ENCODE data around the gene PITPNC1.
"Not testable (repeated sequence)": the region's sequence is repeated elsewhere in the genome, so short reads cannot be mapped to it uniquely, and the experiment has no call there.

The PITPNC1 gene

DNA sequence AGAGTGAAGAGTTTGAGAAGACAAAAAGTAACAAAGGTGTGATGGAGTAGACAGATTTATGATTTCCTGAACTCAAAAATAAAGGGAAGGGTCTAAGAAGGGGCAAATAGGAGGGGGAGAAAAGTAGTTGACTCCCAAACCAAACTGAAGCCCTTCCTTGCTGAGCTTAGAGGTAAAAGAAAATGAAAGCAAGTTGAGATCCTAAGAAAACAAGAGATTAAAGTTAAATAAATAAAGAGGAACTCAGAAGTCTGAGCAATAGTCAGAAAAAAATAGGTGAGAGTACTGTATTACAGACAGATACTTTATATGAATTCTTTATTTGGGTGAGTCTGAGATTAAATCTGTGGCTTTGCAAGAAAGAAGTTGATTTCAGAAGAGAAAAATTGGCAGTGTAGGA lies 7.4 kb upstream of the PITPNC1 start:
- DNase-seq (ENCODE audit: low read depth, low spot score) = no peak

DNA sequence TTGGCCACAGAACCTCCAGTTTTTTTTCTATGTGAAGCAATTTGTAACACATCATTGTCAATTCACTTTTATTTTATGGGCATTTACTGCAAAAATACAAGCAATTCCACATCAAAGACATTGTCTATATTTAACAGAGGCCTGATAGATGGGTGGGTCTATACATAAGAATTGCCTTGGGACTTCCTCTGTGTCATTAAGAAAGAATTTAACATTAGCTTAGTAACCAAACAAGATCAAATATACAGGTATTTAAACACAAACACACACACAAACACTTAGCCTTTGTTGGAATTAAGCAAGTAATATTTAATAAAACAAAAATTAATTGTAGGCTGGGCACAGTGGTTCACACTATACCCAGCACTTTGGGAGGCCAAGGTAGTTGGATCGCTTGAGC lies 4.3 kb upstream of the PITPNC1 start:
- no peak for DNase-seq (ENCODE audit: low read depth, low spot score)

DNA sequence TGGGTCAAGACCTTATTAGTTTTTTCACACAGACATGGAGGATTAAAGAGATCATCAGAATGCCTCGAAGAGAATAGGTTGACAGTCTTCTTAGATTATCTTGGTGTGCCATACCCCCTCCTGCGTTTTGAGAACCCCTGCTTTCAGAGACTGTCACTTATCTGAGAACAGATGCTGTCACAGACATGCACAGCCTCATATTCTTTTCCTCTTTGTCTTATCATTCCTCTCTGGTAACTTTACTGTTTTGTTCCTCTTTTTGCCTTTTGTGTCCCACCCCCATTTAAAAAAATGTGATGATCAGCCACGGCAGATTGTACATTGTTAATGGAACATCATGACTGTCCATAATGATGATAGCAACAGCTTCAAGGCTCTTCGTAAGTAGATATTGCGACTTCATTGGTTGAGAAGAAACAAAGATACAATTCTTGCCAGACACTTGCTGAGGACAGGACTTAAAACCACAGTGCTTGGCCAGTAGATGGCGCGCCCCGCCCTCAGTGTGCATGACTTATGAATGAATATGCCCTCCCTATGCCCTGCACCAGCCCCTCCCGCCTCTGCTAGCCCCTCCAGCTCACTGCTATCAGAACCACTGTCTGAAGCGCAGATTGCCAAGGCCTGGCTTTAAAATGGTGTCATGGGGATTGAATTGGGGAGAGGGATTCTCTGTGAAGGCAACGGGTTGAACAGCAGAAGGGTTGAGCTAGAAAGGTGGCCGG lies 2.6 kb upstream of the PITPNC1 start:
- peak; percentile 82 for DNase-seq (ENCODE audit: low read depth, low spot score)

DNA sequence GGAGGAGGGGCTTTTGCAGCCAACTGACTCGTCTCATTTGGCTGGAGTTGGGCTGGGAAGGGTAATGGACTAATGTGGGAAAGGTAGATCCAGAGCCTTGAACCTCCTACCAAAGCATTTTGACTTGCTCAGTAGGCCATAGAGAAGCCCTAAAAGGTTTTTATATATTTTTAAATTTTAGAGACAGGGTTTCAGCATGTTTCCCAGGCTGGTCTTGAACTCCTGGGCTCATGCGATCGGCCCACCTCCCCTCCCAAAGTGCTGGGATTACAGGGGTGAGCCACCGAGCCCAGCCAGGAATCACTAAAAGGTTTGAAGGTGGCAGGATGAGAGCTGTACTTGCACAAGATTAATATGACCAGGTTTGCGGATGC lies 2.0 kb upstream of the PITPNC1 start:
- no peak for DNase-seq (ENCODE audit: low read depth, low spot score)

DNA sequence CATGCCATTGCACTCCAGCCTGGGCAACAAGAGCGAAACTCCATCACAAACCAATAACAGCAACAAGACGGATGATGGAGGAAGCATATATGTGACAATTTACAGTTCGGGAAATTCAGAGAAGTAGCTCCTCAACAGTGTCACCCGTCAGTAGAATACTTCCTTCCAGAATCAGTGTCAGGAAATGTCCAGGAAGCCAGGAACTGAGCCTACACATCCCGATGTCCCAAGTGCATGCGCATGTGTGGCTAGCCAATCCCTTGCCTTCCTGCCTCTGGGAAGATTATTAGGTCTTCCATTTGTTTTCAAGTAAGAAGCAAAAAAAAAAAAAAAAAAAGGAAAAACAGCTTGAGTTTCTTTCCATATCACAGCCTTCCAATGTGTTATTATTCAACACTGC lies 1.4 kb upstream of the PITPNC1 start:
- no peak for DNase-seq (ENCODE audit: low read depth, low spot score)

DNA sequence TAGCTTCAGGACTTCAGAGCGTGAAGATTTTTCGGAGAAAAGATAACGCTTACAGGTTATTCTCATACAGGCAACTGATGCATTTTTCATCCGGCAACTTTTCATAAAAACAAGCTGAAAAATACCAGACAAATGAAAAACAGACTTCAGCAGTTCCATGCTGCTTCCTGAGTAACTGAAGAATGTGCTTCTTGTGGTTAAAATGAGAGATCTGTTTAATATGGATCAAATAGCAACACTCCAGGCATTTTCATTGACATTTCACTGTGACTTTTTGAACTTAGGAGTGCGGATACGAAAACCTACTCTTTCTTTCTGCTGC lies 705 bp upstream of the PITPNC1 start:
- no peak for DNase-seq (ENCODE audit: low read depth, low spot score)

DNA sequence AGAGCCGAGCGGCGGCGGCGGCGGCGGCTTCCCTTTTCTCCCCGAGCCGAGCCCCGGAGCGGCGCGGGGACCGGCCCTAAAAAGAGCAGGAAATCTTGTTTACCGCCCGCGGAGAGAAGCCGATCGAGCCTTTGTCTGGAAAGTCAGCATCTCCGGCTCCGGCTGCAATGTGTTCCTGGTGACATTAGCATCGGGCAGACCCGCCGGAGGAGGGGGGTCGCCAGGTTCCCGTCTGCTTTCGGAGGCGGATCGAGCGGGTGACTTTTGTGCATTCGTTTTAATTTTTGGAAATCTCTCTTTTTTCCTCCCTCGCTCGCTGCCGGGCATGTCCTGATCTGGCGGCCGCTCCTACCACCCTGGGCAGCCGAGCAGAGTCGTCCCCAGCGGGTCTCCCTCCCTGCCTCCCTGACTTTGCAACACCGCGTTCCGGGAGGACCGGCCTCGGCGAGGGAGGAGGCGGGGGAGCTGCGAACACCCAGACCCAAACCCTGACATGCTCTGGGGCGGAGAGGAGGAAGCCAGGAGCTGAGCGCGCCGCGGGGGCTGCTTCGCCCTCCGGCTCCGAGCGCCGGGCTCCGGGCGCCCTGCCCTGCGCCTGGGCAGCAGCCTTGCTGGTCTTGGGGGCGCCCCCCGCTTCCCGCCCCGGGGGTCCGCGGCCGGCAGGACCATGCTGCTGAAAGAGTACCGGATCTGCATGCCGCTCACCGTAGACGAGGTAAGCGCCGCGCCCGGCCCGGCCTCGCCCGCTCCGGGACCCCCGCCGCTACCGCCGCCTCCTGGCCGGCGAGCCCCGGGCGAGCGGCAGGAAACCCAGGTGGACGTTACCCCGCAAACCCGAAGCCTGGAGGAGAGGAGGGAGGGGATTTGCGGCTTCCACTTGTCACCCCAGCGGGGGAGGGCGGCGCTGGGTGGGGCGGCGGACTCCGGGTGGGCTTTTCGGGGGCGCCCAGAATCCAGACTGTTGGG lies 690 bp downstream of the PITPNC1 start:
- peak; percentile 27 for DNase-seq (ENCODE audit: low read depth, low spot score)

DNA sequence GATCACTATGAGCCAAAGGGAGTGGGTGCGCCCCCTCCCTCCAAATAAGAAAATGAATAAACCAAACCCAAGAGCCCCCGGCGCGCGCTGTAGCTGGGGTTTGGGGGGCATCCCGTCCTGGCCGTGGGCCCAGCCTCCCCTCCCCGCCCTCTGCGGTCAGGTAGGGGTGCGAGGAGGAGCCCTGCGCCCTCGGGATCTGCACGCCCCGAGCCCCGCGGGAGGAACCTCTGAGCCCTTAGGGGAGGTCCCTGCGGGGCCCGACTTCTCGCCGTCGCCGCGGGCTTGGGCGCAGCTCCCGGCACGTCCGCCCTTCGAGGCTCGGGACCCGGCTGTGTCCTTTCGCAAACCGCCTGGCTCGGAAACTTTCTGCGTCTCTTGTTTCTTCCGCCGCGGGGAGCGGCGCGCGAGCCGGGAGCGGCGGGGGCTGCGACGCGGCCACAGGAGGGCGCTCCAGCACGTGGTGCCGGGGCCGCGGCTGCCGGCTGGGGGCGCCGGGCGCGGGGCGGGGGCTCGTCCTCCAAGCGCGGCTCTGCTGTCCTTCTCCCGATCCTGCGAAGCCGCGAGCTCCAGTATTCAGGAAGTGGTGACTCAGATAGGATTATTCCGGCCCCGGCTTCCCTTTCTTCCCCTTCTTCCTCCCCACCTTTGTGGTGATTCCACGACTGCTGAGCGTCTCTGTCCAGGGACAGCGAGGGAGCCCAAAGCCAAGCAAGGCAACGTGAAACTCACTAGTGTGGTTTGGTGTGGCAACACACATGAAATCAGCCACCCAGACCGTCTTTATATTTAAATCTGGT lies 1.6 kb downstream of the PITPNC1 start:
- DNase-seq (ENCODE audit: low read depth, low spot score) = peak; percentile 57

DNA sequence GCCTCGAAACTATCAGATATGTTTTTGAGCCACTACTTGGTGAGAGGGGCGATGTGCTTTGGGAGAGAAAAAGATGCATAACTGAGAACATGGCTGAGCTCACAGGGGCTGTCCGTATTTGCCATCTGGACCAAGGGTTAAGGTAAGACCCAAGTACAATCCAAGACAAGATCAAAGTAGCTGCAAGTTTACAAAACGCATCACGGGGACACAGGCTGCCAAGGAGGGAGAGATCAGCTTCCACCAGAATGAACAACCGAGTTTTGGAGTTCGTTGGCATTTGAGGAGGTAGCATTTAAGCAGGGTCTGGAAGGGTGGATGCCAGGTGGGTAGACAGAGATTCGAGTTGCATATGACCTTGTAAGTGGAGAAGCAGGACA lies 2.2 kb downstream of the PITPNC1 start:
- DNase-seq (ENCODE audit: low read depth, low spot score) = no peak

DNA sequence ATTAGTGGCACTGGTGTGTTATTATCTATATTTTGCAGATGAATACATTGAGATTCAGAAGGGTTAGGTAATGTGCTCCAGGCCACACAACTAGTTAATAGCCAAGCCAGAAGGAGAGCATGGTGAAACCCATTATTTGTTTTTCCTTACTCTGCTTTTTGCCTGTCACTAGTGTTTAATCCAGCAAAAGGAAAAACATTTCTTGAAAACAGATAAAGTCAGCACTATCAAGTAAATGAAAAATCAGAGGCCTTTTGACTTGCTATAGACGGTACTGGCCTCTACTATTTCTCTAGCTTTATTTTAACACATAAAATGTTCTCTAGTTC lies 4.8 kb downstream of the PITPNC1 start:
- DNase-seq (ENCODE audit: low read depth, low spot score) = no peak

DNA sequence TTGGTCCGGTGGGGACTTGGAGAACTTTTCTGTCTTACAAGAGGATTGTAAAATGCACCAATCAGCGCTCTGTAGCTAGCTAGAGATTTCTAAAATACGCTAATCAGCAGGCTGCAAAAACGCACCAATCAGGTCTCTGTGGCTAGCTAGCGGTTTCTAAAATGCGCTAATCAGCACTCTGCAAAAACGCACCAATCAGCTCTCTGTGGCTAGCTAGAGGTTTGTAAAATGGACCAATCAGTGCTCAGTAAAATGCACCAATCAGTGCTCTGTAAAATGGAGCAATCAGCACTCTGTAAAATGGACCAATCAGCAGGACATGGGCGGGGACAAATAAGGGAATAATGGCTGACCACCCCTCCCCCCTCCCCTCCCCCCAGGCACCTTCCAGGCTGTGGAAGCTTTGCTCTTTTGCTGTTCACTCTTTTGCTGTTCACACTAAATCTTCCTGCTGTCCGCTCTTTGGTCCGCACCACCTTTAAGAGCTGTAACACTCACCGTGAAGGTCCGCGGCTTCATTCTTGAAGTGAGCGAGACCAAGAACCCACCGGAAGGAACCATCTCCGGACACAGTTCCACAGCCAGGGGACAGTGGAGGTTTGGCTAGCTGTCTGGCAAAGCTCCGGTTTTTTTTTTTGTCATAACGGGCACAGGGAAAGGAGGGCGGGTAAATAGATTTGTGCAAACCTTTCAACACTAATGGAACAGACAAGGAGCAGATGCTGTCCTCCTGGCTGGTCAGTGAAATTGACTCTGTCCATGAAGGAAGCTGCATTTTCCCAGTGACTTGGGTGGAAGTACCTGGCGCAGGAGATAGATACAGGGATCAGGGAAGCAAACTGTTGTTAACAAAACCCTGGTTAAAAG lies 8.3 kb downstream of the PITPNC1 start:
- DNase-seq (ENCODE audit: low read depth, low spot score) = no peak

DNA sequence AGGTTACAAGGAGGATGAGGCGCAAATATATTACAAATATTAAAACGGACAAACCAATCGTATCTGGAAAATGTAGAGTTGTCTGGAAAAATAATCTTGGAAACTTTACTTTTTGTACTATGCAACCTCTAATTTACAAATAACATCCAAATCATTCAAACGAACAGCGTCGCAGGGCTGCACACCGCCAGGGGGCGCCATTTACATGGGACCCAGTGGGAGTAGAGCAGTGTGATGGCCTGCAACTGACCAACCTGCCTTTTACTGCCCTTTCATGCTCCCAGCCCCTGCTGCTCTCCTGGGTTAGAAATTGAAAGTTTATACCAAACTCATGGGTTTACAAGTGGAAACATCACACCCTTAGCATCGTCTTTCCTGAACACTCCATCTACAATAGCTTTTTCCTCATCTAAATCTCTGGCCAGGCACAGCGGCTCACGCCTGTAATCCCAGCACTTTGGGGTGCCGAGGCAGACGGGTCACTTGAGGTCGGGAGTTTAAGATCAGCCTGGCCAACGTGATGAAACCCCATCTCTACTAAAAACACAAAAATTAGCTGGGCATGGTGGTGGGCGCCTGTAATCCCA lies 10.0 kb downstream of the PITPNC1 start:
- DNase-seq (ENCODE audit: low read depth, low spot score) = peak; percentile 43

DNA sequence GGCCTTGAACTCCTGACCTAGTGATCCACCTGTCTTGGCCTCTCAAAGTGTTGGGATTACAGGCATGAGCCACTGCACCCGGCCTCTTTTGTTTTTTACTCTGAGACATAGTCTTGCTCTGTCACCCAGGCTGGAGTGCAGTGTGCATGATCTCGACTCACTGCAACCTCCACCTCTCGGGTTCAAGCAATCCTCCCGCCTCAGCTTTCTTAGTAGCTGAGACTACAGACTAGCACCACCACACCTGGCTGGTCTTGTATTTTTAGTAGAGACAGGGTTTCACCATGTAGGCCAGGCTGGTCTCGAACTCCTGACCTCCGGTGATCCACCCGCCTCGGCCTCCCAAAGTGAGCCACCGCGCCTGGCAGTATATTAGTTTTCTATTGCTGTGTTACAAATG lies 11.5 kb downstream of the PITPNC1 start:
- DNase-seq (ENCODE audit: low read depth, low spot score) = not testable (repeated sequence)

DNA sequence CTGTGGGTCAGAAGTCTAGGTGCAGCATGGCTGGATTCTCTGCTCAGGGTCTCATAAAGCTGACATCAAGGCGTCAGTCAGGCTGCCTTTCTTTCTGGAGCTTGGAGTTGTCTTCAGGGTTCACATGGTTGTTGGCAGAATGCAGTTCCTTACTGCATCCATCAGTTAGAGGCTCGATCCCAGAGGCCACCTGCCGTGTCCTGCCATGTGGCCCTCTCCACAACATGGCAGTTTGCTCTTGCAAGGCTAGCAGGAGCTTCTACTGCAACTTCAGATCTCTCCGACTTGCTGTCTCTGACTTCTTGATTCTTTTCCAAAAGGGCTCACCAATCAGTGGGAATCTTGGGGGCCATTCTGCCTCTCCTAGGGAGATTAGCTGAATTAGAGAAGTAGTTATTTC lies 11.9 kb downstream of the PITPNC1 start:
- no peak for DNase-seq (ENCODE audit: low read depth, low spot score)

DNA sequence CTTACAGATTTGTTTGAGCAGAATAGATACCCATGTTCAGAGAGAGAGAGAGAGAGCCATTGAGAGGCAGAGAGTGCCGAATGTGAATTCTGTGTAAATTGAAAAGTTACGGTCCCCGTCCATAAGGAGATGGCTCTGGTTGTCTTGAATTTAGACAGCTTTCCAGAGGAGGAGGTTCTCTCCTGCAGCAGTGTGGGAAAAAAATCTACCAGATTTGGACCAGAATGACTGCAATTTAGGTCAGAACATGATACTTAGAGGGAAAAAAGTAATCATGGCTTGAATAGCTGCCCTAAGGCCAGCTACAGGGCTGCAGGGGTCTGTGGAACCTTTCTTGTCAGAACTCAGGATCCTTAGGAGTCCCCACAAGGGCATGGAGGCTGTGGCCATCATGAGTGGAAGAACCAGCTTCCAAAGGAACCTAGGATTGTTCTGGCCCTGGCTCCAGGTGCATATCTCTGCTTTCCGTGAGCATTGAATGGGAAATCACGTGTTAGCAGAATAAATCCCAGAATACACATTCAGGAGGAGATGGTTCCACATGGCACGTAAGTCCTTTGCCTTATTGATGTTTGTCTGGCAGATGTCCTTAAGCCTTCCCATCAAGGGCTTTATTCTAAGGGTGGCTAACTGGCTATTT lies 13.0 kb downstream of the PITPNC1 start:
- DNase-seq (ENCODE audit: low read depth, low spot score) = no peak

DNA sequence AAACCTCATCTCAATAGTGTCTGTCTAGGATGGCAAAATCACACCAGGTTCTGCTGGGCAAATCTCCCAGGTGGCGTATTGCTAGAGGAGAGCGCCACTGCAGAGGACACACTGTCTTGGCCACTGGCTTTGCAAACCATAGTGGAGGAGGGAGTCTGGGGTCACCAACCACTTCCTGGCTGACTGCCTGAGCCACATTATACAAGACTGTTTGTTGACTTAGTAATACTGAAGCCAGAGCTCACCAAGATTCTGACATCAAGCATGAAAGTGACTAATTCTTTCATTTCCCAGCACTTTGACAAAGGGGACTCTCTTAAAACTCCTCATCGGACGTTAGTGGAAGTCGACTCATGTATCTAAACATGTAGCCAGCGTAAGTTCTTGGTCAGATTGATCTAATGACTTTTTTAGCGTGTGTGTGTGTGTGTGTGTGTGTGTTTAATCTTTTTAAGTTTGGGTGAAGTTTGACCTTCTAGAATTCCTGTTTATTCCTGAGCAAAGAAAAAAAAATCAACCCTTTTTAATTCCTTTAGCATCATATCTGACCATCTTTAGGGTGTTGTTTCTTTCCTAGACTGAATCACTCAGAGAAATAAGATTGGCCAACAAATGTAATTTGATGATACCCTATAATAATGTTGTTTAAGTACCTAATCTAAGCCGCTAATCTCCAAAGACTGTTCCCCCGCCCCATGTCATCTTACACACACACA lies 13.7 kb downstream of the PITPNC1 start:
- DNase-seq (ENCODE audit: low read depth, low spot score) = peak; percentile 22

DNA sequence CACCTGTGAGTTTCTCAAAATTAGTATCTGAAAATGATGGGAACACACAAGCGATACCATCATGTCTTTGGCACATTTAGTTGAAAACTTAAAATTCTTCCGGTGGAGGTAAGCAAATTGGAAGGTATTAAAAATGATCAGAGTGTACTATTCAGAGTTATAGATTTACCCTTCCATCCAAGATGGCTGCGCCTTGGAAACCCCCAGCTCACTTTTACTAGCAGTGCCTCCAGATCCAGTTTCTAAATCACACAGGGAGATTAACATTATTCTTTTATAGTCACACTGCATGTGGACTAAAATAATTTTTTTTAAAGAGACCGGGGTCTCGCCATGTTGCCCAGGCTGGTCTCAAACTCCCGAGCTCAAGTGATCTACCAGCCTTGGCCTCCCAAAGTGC lies 15.0 kb downstream of the PITPNC1 start:
- no peak for DNase-seq (ENCODE audit: low read depth, low spot score)

DNA sequence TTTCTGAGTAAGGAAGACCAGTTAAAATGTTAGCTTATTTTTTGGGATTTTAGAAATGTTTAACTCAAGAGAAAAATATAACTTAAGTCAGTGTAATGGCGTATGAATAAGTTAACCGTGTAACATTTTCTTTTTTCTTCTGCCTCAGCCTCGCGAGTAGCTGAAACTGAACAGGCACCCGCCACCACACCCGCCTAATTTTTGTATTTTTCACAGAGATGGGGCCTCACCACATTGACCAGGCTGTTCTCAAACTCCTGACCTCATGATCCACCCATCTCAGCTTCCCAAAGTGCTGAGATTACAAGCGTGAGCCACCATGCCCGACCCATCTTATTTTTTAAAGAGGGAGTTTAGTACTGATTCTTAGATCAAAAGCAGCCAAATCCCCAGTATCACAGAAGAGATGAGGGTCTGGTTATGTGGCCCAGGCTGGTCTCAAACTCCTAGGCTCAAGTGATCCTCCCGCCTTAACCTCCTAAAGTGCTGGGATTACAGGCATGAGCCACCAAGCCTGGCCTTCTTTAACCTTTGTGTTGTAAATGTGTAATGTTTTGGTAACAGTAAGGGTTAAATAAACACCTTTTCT lies 16.8 kb downstream of the PITPNC1 start:
- no peak for DNase-seq (ENCODE audit: low read depth, low spot score)

DNA sequence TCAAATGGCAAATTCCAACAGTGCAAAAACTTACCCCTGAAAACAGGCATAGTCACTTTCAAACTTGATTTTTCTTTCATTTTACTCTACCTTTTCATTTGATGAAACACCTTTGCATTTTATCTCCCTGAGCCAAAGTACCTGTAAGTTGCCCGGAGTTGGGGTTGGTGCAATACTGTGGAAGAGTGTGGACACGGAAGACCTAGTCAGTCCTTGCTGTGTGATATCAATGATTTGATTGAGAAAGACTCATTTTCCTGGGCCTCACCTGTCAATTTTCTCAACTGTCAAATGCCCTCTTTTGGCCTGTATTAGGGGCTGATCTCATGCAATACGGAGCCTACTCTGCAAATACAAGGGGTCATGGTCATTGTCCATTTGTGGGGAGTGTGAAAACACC lies 22.6 kb downstream of the PITPNC1 start:
- DNase-seq (ENCODE audit: low read depth, low spot score) = no peak

DNA sequence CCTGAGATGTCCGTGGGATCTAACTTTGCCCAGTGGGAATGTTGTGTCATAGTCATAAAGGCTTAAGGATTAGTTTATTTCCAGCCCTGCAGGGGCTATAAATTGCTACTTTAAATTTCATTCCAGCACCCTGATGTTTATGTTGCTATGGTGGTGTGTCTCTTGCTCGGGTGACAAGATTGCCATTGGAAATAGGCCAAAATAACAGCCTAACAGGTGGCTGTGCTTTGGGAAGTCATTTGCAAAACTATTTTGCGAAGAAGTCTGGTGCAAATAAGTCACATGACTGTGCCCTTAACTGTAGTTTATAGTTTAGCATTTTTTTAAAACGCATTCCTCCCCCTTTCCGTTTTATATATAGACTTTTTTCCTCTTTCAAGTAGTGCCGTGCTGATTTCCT lies 23.1 kb downstream of the PITPNC1 start:
- no peak for DNase-seq (ENCODE audit: low read depth, low spot score)
